ENCODE data around the gene GABRD.

DNA sequence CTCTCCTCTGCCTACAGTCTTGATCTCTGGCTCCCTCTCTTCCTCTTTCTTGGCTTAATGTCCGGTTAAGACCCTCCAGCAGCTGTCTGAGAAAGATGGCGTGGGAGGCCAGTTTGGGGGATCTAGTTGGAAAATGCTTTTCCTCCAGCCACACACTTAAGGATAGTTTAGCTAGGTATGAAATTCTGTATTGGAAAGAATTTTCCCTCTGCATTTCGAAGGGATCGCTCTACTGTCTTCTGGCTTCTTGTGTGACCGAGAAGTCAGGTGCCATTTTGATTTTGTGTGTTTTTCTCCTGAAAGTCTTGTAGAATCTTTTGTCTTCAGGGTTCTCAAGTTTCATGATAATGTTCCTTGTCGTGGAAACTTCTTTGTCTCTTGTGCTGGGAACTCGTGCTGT lies 59.0 kb downstream of the GABRD start:
- no peak for TF ChIP-seq TAF1 (IDR thresholded peaks at IDR 0.05; ENCODE audit: low read depth, low read length)
- TF ChIP-seq POLR2A (IDR thresholded peaks at IDR 0.05; ENCODE audit: low read depth, low read length) = no peak
- TF ChIP-seq POLR2AphosphoS5 (IDR thresholded peaks at IDR 0.05; ENCODE audit: low read depth, low read length) = no peak
- TF ChIP-seq SPI1 (IDR thresholded peaks at IDR 0.05; ENCODE audit: low read depth, low read length) = no peak
- TF ChIP-seq PAX5 (IDR thresholded peaks at IDR 0.05; ENCODE audit: insufficient read depth, low read length, severe bottlenecking) = no peak
- TF ChIP-seq POU2F2 (IDR thresholded peaks at IDR 0.05; ENCODE audit: low read depth, low read length) = no peak

All from GM12891 (cell line).